HCT116 (cell line): ENCODE measurements around the gene MINDY3. TPM values are rescaled to one million over a fixed set of nuclear protein-coding genes. Genes with fewer than 3 reads are reported as not detected.

Source experiments
- ATAC-seq: fragments of 200-7000 bp; cut with Tn5 transposase; 2 replicates; pipeline ENCODE4 v1.9.1; 2020; ENCODE audit warnings: mild to moderate bottlenecking, moderate library complexity
- BruUV-seq: library from RNA; stranded (reverse); fragments of 400-500 nt; replicated peaks from 2 replicates; lab custom pipeline; 2021; lab: Mats Ljungman, UMichigan
- CTCF ChIA-PET: fragments of 300-600 bp; sonication (Branson Sonifier 250); formaldehyde crosslinking; loops from one replicate; lab custom pipeline; 2021; ENCODE audit warnings: antibody characterized with exemption; lab: Charles Lee
- POLR2A ChIA-PET: fragments of 300-600, 350-600 bp; sonication (Branson Sonifier 250); formaldehyde crosslinking; loops from one replicate; lab custom pipeline; 2021; ENCODE audit warnings: antibody characterized with exemption; lab: Charles Lee
- RAD21 ChIA-PET, 2 experiments: fragments of 300-600 bp; sonication (Branson Sonifier 250); formaldehyde crosslinking; loops; one replicate each; lab custom pipeline; 2023; ENCODE audit warnings: low total read pairs in 2 of 2; ENCODE audit not compliant: uncharacterized antibody in 2 of 2, unreplicated experiment in 2 of 2, low non-redundant PET in 1 of 2; lab: Charles Lee
- DNase-seq: peaks from one replicate; pipeline ENCODE4 v3.0.0-alpha.2; 2010; ENCODE audit warnings: low read depth, low spot score
- H2AFZ ChIP-seq: fragments of 200-600 bp; shearing (Covaris generic), sonication (generic); 2 replicates; pipeline ENCODE4 v1.6.1; 2017; ENCODE audit warnings: low read depth, mixed run types, mixed read lengths, antibody characterized with exemption, low read length; ENCODE audit not compliant: poor library complexity, severe bottlenecking
- H3K27ac ChIP-seq: 2 replicates; pipeline ENCODE4 v1.5.1; 2012; ENCODE audit warnings: low read depth, low read length
- H3K27me3 ChIP-seq: fragments of 200-600 bp; sonication (generic); 2 replicates; pipeline ENCODE4 v1.6.1; 2016; ENCODE audit warnings: mixed run types, low read length, mixed read lengths; ENCODE audit not compliant: insufficient read depth
- H3K36me3 ChIP-seq, 2 experiments: fragments of 200-500 bp in 1 of 2; fragments of 200-600 bp in 1 of 2; sonication (Bioruptor generic) in 1 of 2; sonication (generic) in 1 of 2; 2 replicates each; pipeline versions ENCODE4 v1.5.1 to v1.6.1; 2014 to 2016; ENCODE audit warnings: low read length in 2 of 2, inconsistent platforms in 1 of 2, mixed read lengths in 1 of 2, mixed run types in 1 of 2; ENCODE audit not compliant: insufficient read depth in 2 of 2, control insufficient read depth in 1 of 2
- H3K4me1 ChIP-seq, 2 experiments: fragments of 200-600 bp in 1 of 2; sonication (generic) in 1 of 2; 2 replicates each; pipeline versions ENCODE4 v1.5.1 to v1.6.1; 2012 to 2017; ENCODE audit warnings: low read length in 2 of 2, inconsistent platforms in 1 of 2, mild to moderate bottlenecking in 1 of 2, mixed read lengths in 1 of 2, mixed run types in 1 of 2, moderate library complexity in 1 of 2; ENCODE audit not compliant: insufficient read depth in 2 of 2, control insufficient read depth in 1 of 2
- H3K4me2 ChIP-seq: fragments of 200-600 bp; sonication (generic); 2 replicates; pipeline ENCODE4 v1.6.1; 2017; ENCODE audit warnings: mixed run types, low read length, mixed read lengths
- H3K4me3 ChIP-seq, 2 experiments: fragments of 200-600 bp in 1 of 2; sonication (generic) in 1 of 2; replicated peaks in 1 of 2; 2 replicates each; pipeline ENCODE4 v1.5.1; 2011 to 2016; ENCODE audit warnings: low read length in 2 of 2, control low read depth in 1 of 2, low read depth in 1 of 2, mild to moderate bottlenecking in 1 of 2, mixed read lengths in 1 of 2, mixed run types in 1 of 2
- H3K79me2 ChIP-seq: fragments of 200-600 bp; sonication (generic); 2 replicates; pipeline ENCODE4 v1.6.1; 2017; ENCODE audit warnings: mild to moderate bottlenecking, mixed run types, low read length, moderate library complexity, mixed read lengths; ENCODE audit not compliant: insufficient read depth
- H3K9ac ChIP-seq: fragments of 200-600 bp; sonication (generic); 2 replicates; pipeline ENCODE4 v1.6.1; 2016; ENCODE audit warnings: low read length, mixed read lengths
- H3K9me2 ChIP-seq: fragments of 200-600 bp; sonication (generic), shearing (Covaris generic); 2 replicates; pipeline ENCODE4 v1.6.1; 2017; ENCODE audit warnings: mixed run types, mild to moderate bottlenecking, moderate library complexity; ENCODE audit not compliant: insufficient read depth
- H3K9me3 ChIP-seq, 2 experiments: fragments of 200-500 bp in 1 of 2; fragments of 200-600 bp in 1 of 2; sonication (Bioruptor generic) in 1 of 2; sonication (generic) in 1 of 2; 2 replicates each; pipeline ENCODE4 v1.6.1; 2014 to 2017; ENCODE audit warnings: low read length in 2 of 2, mixed read lengths in 2 of 2, inconsistent platforms in 1 of 2, low read depth in 1 of 2, mild to moderate bottlenecking in 1 of 2, mixed run types in 1 of 2, moderate library complexity in 1 of 2; ENCODE audit not compliant: control insufficient read depth in 1 of 2, insufficient read depth in 1 of 2
- H4K20me1 ChIP-seq: fragments of 200-600 bp; sonication (generic), shearing (Covaris generic); 2 replicates; pipeline ENCODE4 v1.6.1; 2017; ENCODE audit warnings: mixed run types, mild to moderate bottlenecking, moderate library complexity; ENCODE audit not compliant: insufficient read depth
- ATF3 ChIP-seq: IDR thresholded peaks from 2 replicates; pipeline ENCODE4 v1.6.1; 2012
- CEBPB ChIP-seq: IDR thresholded peaks from 2 replicates; pipeline ENCODE4 v1.6.1; 2012; ENCODE audit warnings: low read depth
- EGR1 ChIP-seq: IDR thresholded peaks from 2 replicates; pipeline ENCODE4 v1.6.1; 2012; ENCODE audit warnings: low read depth
- EZH2phosphoT487 ChIP-seq: fragments of 200-600 bp; IDR thresholded peaks from 2 replicates; pipeline ENCODE4 v1.6.1; 2018; ENCODE audit warnings: antibody characterized with exemption, borderline replicate concordance
- MAX ChIP-seq: IDR thresholded peaks from 2 replicates; pipeline ENCODE4 v1.6.1; 2012
- SIN3A ChIP-seq: IDR thresholded peaks from 2 replicates; pipeline ENCODE4 v1.6.1; 2012; ENCODE audit warnings: low read depth
- intact Hi-C: fragments of 100-400 bp; cut with micrococcal nuclease; formaldehyde crosslinking; loops from 2 replicates; pipeline ENCODE4 v1.10.0; 2022
- total RNA-seq: library from RNA; stranded (reverse); gene quantifications from one replicate; pipeline ENCODE4 v1.2.1, GENCODE V29; 2021; ENCODE audit not compliant: unreplicated experiment

The MINDY3 gene
- total RNA-seq, 1 experiment from 2014 or later, result 15.5 TPM

GRCh38 chr10:15863323-15863722 lies 3.0 kb upstream of the MINDY3 start:
- ChIA-PET POLR2A (no interaction called here), CTCF (no interaction called here), RAD21 (no interaction called here)
- Histone ChIP-seq H3K9me3 (no peaks in the 10 kb centered on the region), H3K36me3 (no peaks in the 10 kb centered on the region), H3K4me2 (no peak overlapping the region), H3K9ac (no peak overlapping the region), H3K27me3 (peaks cover 21% of the 10 kb centered on the region), H3K9me2 (no peaks in the 10 kb centered on the region), H3K27ac (no peak overlapping the region), H3K79me2 (peaks cover 18% of the 10 kb centered on the region), H3K4me1 (peaks cover 7 to 15% of the 10 kb centered on the region in 2 experiments; a peak in 3 of 4 replicates), H3K4me3 (no peak overlapping the region), H2AFZ (no peak overlapping the region), H4K20me1 (no peaks in the 10 kb centered on the region)
- TF ChIP-seq CEBPB, result no peak
- TF ChIP-seq EGR1, result no peak
- TF ChIP-seq ATF3, result no peak
- DNase-seq, result no peak
- no TSS peak for BruUV-seq
- ATAC-seq, result no peak
- intact Hi-C loops, result no loop called here

GRCh38 chr10:15860692-15861201 lies 440 bp upstream of the MINDY3 start:
- H3K36me3 ChIP-seq, result no peaks in the 10 kb centered on the region
- BruUV-seq, result TSS peak; percentile 96
- peaks cover 36% of the 10 kb centered on the region for H3K79me2 ChIP-seq
- H3K4me2 ChIP-seq, result peak overlapping the region; percentile 83
- ATAC-seq (no peak), DNase-seq (no peak)
- H3K4me3 ChIP-seq, result peak overlapping the region; percentile 87 to 89
- peak overlapping the region; percentile 40 for H2AFZ ChIP-seq
- H3K4me1 ChIP-seq, result peaks cover 11 to 23% of the 10 kb centered on the region in 2 experiments; a peak in 3 of 4 replicates
- H3K9me3 ChIP-seq, result no peaks in the 10 kb centered on the region
- no peaks in the 10 kb centered on the region for H3K9me2 ChIP-seq
- POLR2A ChIA-PET, result no interaction called here
- H3K27me3 ChIP-seq, result no peaks in the 10 kb centered on the region
- TF ChIP-seq EZH2phosphoT487 (no peak), SIN3A (0 out of 2 replicates have a peak, but pooled peaks have one; percentile 47), MAX (no peak)
- RAD21 ChIA-PET, result interaction anchor here in 1 of 2 experiments (0.7 kb wide), 1 partner anchor 200 kb away, joined by 3 read pairs; no protein-coding TSS in a partner anchor
- no peaks in the 10 kb centered on the region for H4K20me1 ChIP-seq
- H3K9ac ChIP-seq, result peak overlapping the region; percentile 70
- CTCF ChIA-PET, result no interaction called here
- intact Hi-C loops, result no loop called here
- peak overlapping the region; percentile 69 for H3K27ac ChIP-seq
